Vagina (tissue), 2 donors: ENCODE results near the gene E2F3.

ENCODE experiments used
- POLR2A ChIP-seq, 2 donors: fragments of 450-650 bp; IDR thresholded peaks; one replicate each; pipeline ENCODE4 v1.6.1; 2017; ENCODE audit warnings: antibody characterized with exemption in 2 of 2, mild to moderate bottlenecking in 2 of 2, moderate library complexity in 2 of 2
- TF ChIP-seq, protein P1 (sequence below), 3 experiments: fragments of 450-650 bp in 2 of 3; fragments of 200-600 bp in 1 of 3; sonication (generic) in 1 of 3; IDR thresholded peaks; one replicate each; pipeline ENCODE4 v1.5.1; 2017 to 2019; ENCODE audit warnings: antibody characterized with exemption in 3 of 3, mild to moderate bottlenecking in 2 of 3, moderate library complexity in 2 of 3

GRCh38 chr6:20486641-20487040 is 85.0 kb downstream of the E2F3 start:
- TF ChIP-seq, protein P1, sequence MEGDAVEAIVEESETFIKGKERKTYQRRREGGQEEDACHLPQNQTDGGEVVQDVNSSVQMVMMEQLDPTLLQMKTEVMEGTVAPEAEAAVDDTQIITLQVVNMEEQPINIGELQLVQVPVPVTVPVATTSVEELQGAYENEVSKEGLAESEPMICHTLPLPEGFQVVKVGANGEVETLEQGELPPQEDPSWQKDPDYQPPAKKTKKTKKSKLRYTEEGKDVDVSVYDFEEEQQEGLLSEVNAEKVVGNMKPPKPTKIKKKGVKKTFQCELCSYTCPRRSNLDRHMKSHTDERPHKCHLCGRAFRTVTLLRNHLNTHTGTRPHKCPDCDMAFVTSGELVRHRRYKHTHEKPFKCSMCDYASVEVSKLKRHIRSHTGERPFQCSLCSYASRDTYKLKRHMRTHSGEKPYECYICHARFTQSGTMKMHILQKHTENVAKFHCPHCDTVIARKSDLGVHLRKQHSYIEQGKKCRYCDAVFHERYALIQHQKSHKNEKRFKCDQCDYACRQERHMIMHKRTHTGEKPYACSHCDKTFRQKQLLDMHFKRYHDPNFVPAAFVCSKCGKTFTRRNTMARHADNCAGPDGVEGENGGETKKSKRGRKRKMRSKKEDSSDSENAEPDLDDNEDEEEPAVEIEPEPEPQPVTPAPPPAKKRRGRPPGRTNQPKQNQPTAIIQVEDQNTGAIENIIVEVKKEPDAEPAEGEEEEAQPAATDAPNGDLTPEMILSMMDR (IDR thresholded peaks at IDR 0.05): no peak
- TF ChIP-seq POLR2A (IDR thresholded peaks at IDR 0.05): no peak
